ENCODE measurements around the gene HOXC13.
A peak's percentile ranks its signal among the peaks of the same experiment; 100 is the strongest.

The HOXC13 gene

DNA sequence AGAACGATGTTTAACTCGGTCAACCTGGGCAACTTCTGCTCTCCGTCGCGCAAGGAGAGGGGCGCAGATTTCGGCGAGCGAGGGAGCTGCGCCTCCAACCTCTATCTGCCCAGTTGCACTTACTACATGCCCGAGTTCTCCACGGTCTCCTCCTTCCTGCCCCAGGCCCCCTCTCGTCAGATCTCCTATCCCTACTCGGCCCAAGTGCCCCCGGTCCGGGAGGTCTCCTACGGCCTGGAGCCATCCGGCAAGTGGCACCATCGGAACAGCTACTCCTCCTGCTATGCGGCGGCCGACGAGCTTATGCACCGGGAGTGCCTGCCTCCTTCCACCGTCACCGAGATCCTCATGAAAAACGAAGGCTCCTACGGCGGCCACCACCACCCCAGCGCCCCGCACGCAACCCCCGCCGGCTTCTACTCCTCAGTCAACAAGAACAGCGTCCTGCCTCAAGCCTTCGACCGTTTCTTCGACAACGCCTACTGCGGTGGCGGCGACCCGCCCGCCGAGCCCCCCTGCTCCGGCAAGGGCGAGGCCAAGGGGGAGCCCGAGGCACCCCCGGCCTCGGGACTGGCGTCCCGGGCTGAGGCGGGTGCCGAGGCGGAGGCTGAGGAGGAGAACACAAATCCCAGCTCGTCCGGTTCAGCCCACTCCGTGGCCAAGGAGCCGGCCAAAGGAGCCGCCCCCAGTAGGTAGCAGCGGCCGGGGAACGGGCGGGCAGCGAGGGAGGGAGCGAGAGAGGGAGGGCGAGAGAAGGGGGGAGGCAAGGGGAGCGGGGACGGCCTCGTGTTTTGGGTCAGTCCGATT, 34.8 kb downstream of the HOXC13 start:
- POLR2A ChIA-PET, result interaction anchor here (1.1 to 1.9 kb wide), 7 partner anchors 8 to 34 kb away, joined by 3 to 6 read pairs (median 3); partner anchors contain the start of gene HOXC10
- TF ChIP-seq, protein P1, sequence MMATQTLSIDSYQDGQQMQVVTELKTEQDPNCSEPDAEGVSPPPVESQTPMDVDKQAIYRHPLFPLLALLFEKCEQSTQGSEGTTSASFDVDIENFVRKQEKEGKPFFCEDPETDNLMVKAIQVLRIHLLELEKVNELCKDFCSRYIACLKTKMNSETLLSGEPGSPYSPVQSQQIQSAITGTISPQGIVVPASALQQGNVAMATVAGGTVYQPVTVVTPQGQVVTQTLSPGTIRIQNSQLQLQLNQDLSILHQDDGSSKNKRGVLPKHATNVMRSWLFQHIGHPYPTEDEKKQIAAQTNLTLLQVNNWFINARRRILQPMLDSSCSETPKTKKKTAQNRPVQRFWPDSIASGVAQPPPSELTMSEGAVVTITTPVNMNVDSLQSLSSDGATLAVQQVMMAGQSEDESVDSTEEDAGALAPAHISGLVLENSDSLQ (IDR thresholded peaks at IDR 0.05), result no peak
- peak; percentile 41 for TF ChIP-seq L3MBTL2 (conservative IDR thresholded peaks at IDR 0.05)
- CTCF ChIA-PET, result interaction anchor here (0.8 kb wide), 1 partner anchor 169 kb away, joined by 3 read pairs; no protein-coding TSS in a partner anchor
- no peak for DNase-seq (ENCODE audit: extremely low spot score)

DNA sequence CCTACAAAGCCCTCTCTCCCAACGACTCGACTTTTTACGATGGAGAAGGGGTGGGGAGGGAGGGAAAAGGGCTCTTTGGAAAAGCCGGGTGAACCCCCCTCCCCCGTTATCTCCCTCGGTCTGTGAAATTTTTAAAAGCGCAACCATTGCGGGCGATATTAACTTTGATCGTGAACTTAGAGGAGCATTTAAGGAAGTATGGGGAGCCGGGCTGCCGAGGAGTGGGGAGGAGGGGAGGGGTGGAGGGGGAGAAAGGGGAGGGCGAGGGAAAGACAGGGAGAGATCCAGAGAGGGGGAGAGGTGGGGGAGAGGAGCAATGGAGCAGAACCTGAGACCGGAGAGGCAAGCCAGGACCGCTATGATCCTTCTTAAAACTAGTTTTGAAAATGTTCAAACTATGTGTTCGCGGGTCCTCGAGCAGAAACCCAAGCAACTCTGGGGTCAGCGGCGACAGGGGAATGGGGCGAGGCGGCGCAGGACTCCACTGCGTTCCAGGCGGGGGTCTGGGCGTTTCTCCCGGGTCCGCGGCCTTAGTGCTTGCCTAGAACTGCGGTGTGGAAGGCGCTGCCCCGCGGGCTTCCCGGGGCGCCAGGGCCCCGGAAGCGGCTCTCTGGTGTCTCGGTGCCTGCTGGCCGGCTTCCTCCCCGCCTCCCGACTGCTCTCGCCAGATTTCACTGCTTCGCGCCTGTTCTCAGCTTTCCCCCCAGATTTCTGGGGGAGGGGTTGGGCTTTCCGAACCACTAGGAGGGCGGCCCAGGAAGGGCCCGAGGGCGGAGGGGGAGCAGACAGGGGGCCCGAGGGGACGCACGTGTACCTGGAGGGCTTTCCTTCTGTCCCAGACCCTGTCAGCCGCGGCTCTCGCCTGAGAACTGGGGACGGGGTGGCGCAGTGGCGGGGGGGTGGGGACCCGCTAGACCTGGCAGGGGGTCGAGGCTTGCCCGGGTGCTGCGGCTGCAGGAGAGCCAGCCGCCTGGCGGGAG, 35.7 kb downstream of the HOXC13 start, which contains the start of gene HOTAIR:
TSS of gene HOTAIR (minus strand) at position 871 of the 980 bp plus-strand sequence.
- CTCF ChIA-PET, result no interaction called here
- DNase-seq (ENCODE audit: extremely low spot score), result no peak
- no peak for TF ChIP-seq SP1 (IDR thresholded peaks at IDR 0.05)
- TF ChIP-seq L3MBTL2 (conservative IDR thresholded peaks at IDR 0.05), result peak; percentile 84
- POLR2A ChIA-PET, result interaction anchor here (1.1 to 1.9 kb wide), 6 partner anchors 9 to 34 kb away, joined by 3 to 6 read pairs (median 3); partner anchors contain the start of gene HOXC10

DNA sequence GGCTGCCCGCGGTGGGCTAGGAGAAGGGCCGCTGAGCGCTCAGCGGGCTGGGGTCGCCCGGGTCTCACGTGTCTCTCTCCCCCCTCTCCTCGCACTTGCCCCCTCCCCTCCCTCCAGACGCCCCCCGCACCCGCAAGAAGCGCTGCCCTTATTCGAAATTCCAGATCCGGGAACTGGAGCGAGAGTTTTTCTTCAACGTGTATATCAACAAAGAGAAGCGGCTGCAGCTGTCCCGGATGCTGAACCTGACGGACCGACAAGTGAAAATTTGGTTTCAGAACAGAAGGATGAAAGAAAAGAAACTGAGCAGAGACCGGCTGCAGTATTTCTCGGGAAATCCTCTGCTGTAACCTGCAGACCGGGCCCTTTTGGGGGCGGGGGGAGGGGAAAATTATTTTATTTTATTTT, 36.4 kb downstream of the HOXC13 start:
- TF ChIP-seq BHLHE40 (IDR thresholded peaks at IDR 0.05; ENCODE audit: borderline replicate concordance), result no peak
- TF ChIP-seq, protein P1 (IDR thresholded peaks at IDR 0.05), result no peak
- TF ChIP-seq LEF1 (IDR thresholded peaks at IDR 0.05; ENCODE audit: borderline replicate concordance), result no peak
- no peak for TF ChIP-seq FOXM1 (IDR thresholded peaks at IDR 0.05; ENCODE audit: borderline replicate concordance)
- no peak for TF ChIP-seq FOXA1 (IDR thresholded peaks at IDR 0.05)
- no peak for TF ChIP-seq HDGF (IDR thresholded peaks at IDR 0.05; ENCODE audit: borderline replicate concordance)
- no peak for TF ChIP-seq FOXK2 (IDR thresholded peaks at IDR 0.05)
- no peak for TF ChIP-seq TARDBP (IDR thresholded peaks at IDR 0.05)
- no peak for TF ChIP-seq NFRKB (IDR thresholded peaks at IDR 0.05)
- TF ChIP-seq ELF4 (IDR thresholded peaks at IDR 0.05), result no peak
- TF ChIP-seq ARNT (IDR thresholded peaks at IDR 0.05), result no peak
- TF ChIP-seq SUZ12 (IDR thresholded peaks at IDR 0.05), result no peak
- no peak for TF ChIP-seq CTBP1 (IDR thresholded peaks at IDR 0.05; ENCODE audit: borderline replicate concordance)
- CTCF ChIA-PET, result interaction anchor here (1.2 kb wide), 1 partner anchor 13 kb away, joined by 3 read pairs; no protein-coding TSS in a partner anchor
- DNase-seq (ENCODE audit: extremely low spot score), result no peak
- POLR2A ChIA-PET, result interaction anchor here (1.7 kb wide), 2 partner anchors 11 to 20 kb away, joined by 4 to 7 read pairs; partner anchors contain the start of gene HOXC12

DNA sequence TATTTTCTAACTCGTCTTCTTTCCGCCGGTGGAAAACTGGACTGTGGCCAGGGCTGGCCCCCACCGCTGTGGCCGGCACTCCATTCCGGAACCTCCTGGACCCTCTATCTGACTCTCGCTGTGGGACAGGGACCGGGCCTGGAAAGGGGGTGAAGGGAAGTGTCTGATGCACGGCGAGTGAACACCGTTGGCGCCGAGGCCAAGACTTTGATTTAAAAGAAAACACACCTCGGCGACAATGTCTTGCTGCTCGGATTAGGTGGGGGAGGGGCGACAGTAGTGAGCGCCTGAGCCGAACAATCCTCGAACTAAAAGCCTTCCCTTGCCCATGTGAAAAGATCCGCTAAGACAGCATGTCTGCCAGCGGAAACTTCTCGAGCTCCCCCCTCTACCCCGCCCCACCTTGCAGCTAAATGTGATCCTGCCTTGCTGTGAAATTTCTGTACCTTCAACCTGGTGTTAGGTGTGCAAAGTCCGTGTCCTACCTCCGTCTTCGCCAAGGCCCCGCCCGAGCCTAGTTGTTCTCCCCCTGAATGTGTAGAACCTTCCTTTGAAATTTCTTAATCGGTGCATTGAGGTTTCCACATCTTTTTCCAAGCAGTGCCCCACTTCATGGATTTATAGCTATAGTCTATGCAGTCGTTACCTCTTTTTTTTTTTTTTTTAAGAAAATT, 37.0 kb downstream of the HOXC13 start:
- ChIA-PET CTCF (interaction anchor here (0.8 to 1.4 kb wide), 7 partner anchors 9 to 404 kb away, joined by 3 to 8 read pairs (median 3); partner anchors contain the start of genes HOXC10, HOXC13 and HOXC9), POLR2A (interaction anchor here (0.9 to 1.9 kb wide), 9 partner anchors 8 to 304 kb away, joined by 3 to 9 read pairs (median 4); partner anchors contain the start of genes CBX5, HNRNPA1, HOXC12 and HOXC4)
- TF ChIP-seq L3MBTL2 (conservative IDR thresholded peaks at IDR 0.05) (peak; percentile 67), TARDBP (IDR thresholded peaks at IDR 0.05) (no peak)
- DNase-seq (ENCODE audit: extremely low spot score), result no peak

DNA sequence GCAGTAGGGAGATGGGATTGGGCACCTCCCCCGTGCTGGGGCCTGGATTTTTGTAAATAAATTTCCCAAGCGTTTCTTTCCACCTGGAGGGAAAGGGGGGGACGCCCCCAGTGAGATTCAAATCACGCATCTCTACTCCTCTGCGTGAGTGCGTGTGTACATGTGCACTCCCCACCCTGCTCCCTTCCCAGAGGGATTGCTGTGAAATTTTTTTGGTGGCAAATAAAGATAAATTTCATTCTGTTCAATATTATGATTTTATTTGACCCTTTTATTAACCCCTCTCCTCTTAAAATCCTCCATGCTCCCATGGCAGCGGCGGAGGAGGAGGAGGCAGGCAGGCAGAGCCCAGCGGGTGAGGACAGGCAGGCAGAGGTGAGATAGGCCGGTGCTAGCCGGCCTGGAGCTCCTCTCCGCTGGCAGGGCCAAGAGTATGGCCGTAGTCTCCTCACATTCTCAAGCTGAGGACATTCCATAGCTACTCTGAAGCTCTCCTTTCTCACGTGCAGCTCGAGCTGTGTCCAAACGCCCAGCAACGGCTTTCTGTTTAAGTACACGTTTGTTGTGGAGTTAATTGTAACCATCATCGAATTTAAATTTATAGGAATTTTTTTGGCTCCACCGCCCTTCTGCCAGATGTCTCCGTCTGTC, 37.7 kb downstream of the HOXC13 start:
- DNase-seq (ENCODE audit: extremely low spot score), result no peak
- CTCF ChIA-PET, result interaction anchor here (0.8 to 1.4 kb wide), 8 partner anchors 9 to 403 kb away, joined by 3 to 8 read pairs (median 4); partner anchors contain the start of genes HOXC10, HOXC13 and HOXC9
- POLR2A ChIA-PET, result interaction anchor here (0.7 to 1.9 kb wide), 10 partner anchors 9 to 304 kb away, joined by 3 to 9 read pairs (median 4); partner anchors contain the start of genes CBX5, HNRNPA1, HOXC12 and HOXC4
- no peak for TF ChIP-seq L3MBTL2 (conservative IDR thresholded peaks at IDR 0.05)
- TF ChIP-seq, protein P1 (IDR thresholded peaks at IDR 0.05), result no peak
- no peak for TF ChIP-seq ARNT (IDR thresholded peaks at IDR 0.05)
- no peak for TF ChIP-seq CTBP1 (IDR thresholded peaks at IDR 0.05; ENCODE audit: borderline replicate concordance)
- TF ChIP-seq TARDBP (IDR thresholded peaks at IDR 0.05), result no peak
- no peak for TF ChIP-seq LEF1 (IDR thresholded peaks at IDR 0.05; ENCODE audit: borderline replicate concordance)
- no peak for TF ChIP-seq ELF4 (IDR thresholded peaks at IDR 0.05)
- no peak for TF ChIP-seq ZNF384 (IDR thresholded peaks at IDR 0.05)
- no peak for TF ChIP-seq FOXK2 (IDR thresholded peaks at IDR 0.05)
- TF ChIP-seq BHLHE40 (IDR thresholded peaks at IDR 0.05; ENCODE audit: borderline replicate concordance), result no peak
- no peak for TF ChIP-seq NFRKB (IDR thresholded peaks at IDR 0.05)
- no peak for TF ChIP-seq SUZ12 (IDR thresholded peaks at IDR 0.05)
- TF ChIP-seq SP1 (IDR thresholded peaks at IDR 0.05), result no peak
- TF ChIP-seq HDGF (IDR thresholded peaks at IDR 0.05; ENCODE audit: borderline replicate concordance), result no peak
- no peak for TF ChIP-seq FOXA1 (IDR thresholded peaks at IDR 0.05)
- TF ChIP-seq FOXM1 (IDR thresholded peaks at IDR 0.05; ENCODE audit: borderline replicate concordance), result no peak

Measured in HEK293T (cell line).